NB4 (cell line): Measurements from ENCODE around the gene SETSIP.

Experiments
- TF ChIP-seq, protein P1 (sequence below): IDR thresholded peaks from one replicate; pipeline ENCODE4 v1.5.1; 2012; ENCODE audit warnings: low read depth, low read length
- TF ChIP-seq, protein P2 (sequence below): IDR thresholded peaks from 2 replicates; pipeline ENCODE4 v1.6.1; 2011; ENCODE audit warnings: low read depth, low read length

DNA sequence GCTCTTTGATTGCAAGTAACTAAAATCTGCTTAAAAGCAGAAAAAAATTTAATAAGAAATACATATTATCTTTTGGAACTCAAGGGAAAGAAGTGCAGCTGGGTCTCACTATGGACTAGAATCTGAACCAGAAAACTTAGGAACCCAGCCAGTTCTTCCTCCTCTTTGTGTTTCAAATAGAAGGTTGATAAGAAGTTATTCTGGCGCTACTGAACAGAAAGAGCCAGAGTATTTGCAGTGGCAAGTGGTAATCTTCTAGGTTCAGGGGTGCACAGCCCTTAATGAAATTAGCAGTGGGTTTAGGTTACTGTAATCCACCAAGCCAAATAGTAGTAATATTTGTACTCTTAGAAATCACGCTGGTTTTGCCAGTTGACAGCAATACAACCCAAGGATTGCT, 33.4 kb upstream of the SETSIP start:
- TF ChIP-seq, protein P1, sequence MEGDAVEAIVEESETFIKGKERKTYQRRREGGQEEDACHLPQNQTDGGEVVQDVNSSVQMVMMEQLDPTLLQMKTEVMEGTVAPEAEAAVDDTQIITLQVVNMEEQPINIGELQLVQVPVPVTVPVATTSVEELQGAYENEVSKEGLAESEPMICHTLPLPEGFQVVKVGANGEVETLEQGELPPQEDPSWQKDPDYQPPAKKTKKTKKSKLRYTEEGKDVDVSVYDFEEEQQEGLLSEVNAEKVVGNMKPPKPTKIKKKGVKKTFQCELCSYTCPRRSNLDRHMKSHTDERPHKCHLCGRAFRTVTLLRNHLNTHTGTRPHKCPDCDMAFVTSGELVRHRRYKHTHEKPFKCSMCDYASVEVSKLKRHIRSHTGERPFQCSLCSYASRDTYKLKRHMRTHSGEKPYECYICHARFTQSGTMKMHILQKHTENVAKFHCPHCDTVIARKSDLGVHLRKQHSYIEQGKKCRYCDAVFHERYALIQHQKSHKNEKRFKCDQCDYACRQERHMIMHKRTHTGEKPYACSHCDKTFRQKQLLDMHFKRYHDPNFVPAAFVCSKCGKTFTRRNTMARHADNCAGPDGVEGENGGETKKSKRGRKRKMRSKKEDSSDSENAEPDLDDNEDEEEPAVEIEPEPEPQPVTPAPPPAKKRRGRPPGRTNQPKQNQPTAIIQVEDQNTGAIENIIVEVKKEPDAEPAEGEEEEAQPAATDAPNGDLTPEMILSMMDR = no peak
- TF ChIP-seq, protein P2, sequence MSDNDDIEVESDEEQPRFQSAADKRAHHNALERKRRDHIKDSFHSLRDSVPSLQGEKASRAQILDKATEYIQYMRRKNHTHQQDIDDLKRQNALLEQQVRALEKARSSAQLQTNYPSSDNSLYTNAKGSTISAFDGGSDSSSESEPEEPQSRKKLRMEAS = no peak
